ENCODE measurements around the gene SYTL2. TPM values are rescaled to one million over a fixed set of nuclear protein-coding genes. Genes with fewer than 3 reads are reported as not detected.
"Not testable (repeated sequence)": the region's sequence is repeated elsewhere in the genome, so short reads cannot be mapped to it uniquely, and the experiment has no call there.

The SYTL2 gene
- total and polyA plus RNA-seq, 2 experiments from 2014 or later = 8.9 to 66.6 TPM

DNA sequence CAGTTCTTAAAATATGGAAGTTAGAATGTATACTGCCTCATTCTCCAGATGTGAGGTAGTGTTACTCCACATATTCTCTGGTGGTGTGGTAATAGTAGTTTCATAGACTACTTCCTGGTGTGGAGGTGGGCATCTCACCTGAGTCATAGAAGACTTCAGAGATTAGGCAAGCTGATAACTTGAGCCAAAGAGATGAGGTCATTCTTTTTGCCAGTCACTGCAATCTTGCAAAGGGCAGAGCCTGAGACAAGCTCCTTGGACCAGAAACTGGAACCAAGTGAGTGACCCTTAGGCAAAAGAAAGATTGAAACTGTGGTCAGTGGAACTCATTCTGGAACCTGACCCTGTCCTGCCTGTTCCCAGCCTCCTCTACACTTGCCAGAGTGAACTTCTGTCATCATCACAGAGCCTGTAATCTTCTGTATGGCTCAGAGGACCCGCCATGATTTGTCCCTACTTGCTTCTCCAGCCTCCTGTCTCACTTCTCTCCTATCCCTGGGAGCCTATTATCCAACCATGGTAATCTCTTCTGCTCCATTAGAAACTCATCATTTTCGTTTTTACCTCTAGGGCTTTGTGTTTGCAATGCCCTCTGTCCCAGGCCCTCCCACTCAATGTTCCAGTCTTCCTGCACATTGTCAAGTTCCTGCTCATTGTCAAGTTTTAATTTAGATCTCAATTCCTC, 33.6 kb upstream of the SYTL2 start:
- WGBS (ENCODE audit: low lambda C conversion rate, missing lambda C conversion rate) = 68% methylated on average over 2 of the region's 2 CpGs
- peak; percentile 59 for DNase-seq (ENCODE audit: low spot score)

GRCh38 chr11:85843929-85844328, 33.0 kb upstream of the SYTL2 start:
- no peak overlapping the region for H2AFZ ChIP-seq
- H4K20me1 ChIP-seq (ENCODE audit: insufficient read depth, poor library complexity, severe bottlenecking) = no peaks in the 10 kb centered on the region
- no peaks in the 10 kb centered on the region for H3K9me2 ChIP-seq (replicated peaks; ENCODE audit: insufficient read depth)
- no peaks in the 10 kb centered on the region for H3K79me2 ChIP-seq
- H3K4me2 ChIP-seq = no peak overlapping the region
- H3K4me3 ChIP-seq = no peak overlapping the region
- no peak for TF ChIP-seq EZH2 (IDR thresholded peaks at IDR 0.05; ENCODE audit: borderline replicate concordance)
- TF ChIP-seq CTCF (IDR thresholded peaks at IDR 0.05; ENCODE audit: poor library complexity) = no peak
- TF ChIP-seq EZH2phosphoT487 (IDR thresholded peaks at IDR 0.05; ENCODE audit: low read depth, severe bottlenecking, unreplicated experiment) = no peak
- no peaks in the 10 kb centered on the region for H3K9me3 ChIP-seq (ENCODE audit: low read depth)
- H3K4me1 ChIP-seq (ENCODE audit: insufficient read depth) = no peaks in the 10 kb centered on the region
- no peaks in the 10 kb centered on the region for H3K36me3 ChIP-seq (replicated peaks; ENCODE audit: insufficient read depth, low read depth)
- H3K27me3 ChIP-seq = no peaks in the 10 kb centered on the region
- DNase-seq (ENCODE audit: low spot score) = no peak
- H3K27ac ChIP-seq = peak overlapping the region; percentile 70
- WGBS (ENCODE audit: low lambda C conversion rate, missing lambda C conversion rate) = 81% methylated on average over 3 of the region's 3 CpGs

More for the DNA sequence above, 33.6 kb upstream of the SYTL2 start:
- Histone ChIP-seq H3K27me3 (no peaks in the 10 kb centered on the region), H3K36me3 (replicated peaks; ENCODE audit: insufficient read depth, low read depth) (no peaks in the 10 kb centered on the region), H4K20me1 (ENCODE audit: insufficient read depth, poor library complexity, severe bottlenecking) (no peaks in the 10 kb centered on the region), H3K4me1 (ENCODE audit: insufficient read depth) (no peaks in the 10 kb centered on the region), H3K27ac (peak overlapping the region; percentile 70), H3K9me3 (ENCODE audit: low read depth) (no peaks in the 10 kb centered on the region), H3K4me3 (no peak overlapping the region), H3K9me2 (replicated peaks; ENCODE audit: insufficient read depth) (no peaks in the 10 kb centered on the region), H3K79me2 (no peaks in the 10 kb centered on the region), H2AFZ (no peak overlapping the region), H3K4me2 (no peak overlapping the region)
- TF ChIP-seq EZH2 (IDR thresholded peaks at IDR 0.05; ENCODE audit: borderline replicate concordance) = no peak
- TF ChIP-seq EZH2phosphoT487 (IDR thresholded peaks at IDR 0.05; ENCODE audit: low read depth, severe bottlenecking, unreplicated experiment) = no peak
- TF ChIP-seq CTCF (IDR thresholded peaks at IDR 0.05; ENCODE audit: poor library complexity) = no peak

DNA sequence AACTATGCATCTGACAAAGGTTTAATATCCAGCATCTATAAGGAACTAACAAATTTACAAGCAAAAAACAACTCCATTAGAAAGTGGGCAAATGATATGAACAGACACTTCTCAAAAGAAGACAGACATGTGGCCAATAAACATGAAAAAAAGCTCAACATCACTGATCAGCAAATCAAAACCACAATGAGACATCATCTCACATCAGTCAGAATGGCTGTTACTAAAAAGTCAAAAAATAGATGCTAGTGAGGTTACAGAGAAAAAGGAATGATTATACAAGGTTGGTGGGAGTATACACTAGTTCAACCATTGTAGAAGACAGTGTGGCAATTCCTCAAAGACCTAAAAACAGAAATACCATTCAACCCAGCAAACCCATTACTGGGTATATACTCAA, 30.0 kb upstream of the SYTL2 start:
- H3K4me3 ChIP-seq; H3K27ac ChIP-seq; H3K9me2 ChIP-seq (replicated peaks; ENCODE audit: insufficient read depth); H4K20me1 ChIP-seq (ENCODE audit: insufficient read depth, poor library complexity, severe bottlenecking); H3K36me3 ChIP-seq (replicated peaks; ENCODE audit: insufficient read depth, low read depth); H2AFZ ChIP-seq; H3K4me1 ChIP-seq (ENCODE audit: insufficient read depth); H3K9me3 ChIP-seq (ENCODE audit: low read depth); H3K4me2 ChIP-seq; DNase-seq (ENCODE audit: low spot score); H3K27me3 ChIP-seq; H3K79me2 ChIP-seq: not testable (repeated sequence)

GRCh38 chr11:85835729-85836128, 24.8 kb upstream of the SYTL2 start:
- no peak overlapping the region for H3K4me2 ChIP-seq
- TF ChIP-seq EZH2 (IDR thresholded peaks at IDR 0.05; ENCODE audit: borderline replicate concordance) (no peak), CTCF (IDR thresholded peaks at IDR 0.05; ENCODE audit: poor library complexity) (no peak), EZH2phosphoT487 (IDR thresholded peaks at IDR 0.05; ENCODE audit: low read depth, severe bottlenecking, unreplicated experiment) (no peak)
- no peak overlapping the region for H3K27ac ChIP-seq
- H3K36me3 ChIP-seq (replicated peaks; ENCODE audit: insufficient read depth, low read depth) = no peaks in the 10 kb centered on the region
- WGBS (ENCODE audit: low lambda C conversion rate, missing lambda C conversion rate) = 71% methylated on average over 3 of the region's 3 CpGs
- no peaks in the 10 kb centered on the region for H3K79me2 ChIP-seq
- no peak overlapping the region for H3K4me3 ChIP-seq
- no peaks in the 10 kb centered on the region for H3K9me3 ChIP-seq (ENCODE audit: low read depth)
- H2AFZ ChIP-seq = no peak overlapping the region
- no peaks in the 10 kb centered on the region for H3K27me3 ChIP-seq
- no peaks in the 10 kb centered on the region for H3K9me2 ChIP-seq (replicated peaks; ENCODE audit: insufficient read depth)
- DNase-seq (ENCODE audit: low spot score) = no peak
- peaks cover 2% of the 10 kb centered on the region for H3K4me1 ChIP-seq (ENCODE audit: insufficient read depth)
- no peaks in the 10 kb centered on the region for H4K20me1 ChIP-seq (ENCODE audit: insufficient read depth, poor library complexity, severe bottlenecking)
